C4-2B (cell line): Measurements from ENCODE around the gene MELK.

ENCODE experiments used
- H3K27ac ChIP-seq: fragments of 450-650 bp; 2 replicates; pipeline ENCODE4 v1.5.1; 2017
- ZFX ChIP-seq: fragments of 450-650 bp; IDR thresholded peaks from 2 replicates; pipeline ENCODE4 v1.6.1; 2017
- TF ChIP-seq, protein P1 (sequence below): fragments of 450-650 bp; conservative IDR thresholded peaks from 2 replicates; pipeline ENCODE4 v1.5.1; 2017; ENCODE audit warnings: mild to moderate bottlenecking

MELK gene

GRCh38 chr9:36713515-36714490 lies 141.1 kb downstream of the MELK start:
- TF ChIP-seq, protein P1, sequence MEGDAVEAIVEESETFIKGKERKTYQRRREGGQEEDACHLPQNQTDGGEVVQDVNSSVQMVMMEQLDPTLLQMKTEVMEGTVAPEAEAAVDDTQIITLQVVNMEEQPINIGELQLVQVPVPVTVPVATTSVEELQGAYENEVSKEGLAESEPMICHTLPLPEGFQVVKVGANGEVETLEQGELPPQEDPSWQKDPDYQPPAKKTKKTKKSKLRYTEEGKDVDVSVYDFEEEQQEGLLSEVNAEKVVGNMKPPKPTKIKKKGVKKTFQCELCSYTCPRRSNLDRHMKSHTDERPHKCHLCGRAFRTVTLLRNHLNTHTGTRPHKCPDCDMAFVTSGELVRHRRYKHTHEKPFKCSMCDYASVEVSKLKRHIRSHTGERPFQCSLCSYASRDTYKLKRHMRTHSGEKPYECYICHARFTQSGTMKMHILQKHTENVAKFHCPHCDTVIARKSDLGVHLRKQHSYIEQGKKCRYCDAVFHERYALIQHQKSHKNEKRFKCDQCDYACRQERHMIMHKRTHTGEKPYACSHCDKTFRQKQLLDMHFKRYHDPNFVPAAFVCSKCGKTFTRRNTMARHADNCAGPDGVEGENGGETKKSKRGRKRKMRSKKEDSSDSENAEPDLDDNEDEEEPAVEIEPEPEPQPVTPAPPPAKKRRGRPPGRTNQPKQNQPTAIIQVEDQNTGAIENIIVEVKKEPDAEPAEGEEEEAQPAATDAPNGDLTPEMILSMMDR, result no peak
- no peak for TF ChIP-seq ZFX
- no peak overlapping the region for H3K27ac ChIP-seq

DNA sequence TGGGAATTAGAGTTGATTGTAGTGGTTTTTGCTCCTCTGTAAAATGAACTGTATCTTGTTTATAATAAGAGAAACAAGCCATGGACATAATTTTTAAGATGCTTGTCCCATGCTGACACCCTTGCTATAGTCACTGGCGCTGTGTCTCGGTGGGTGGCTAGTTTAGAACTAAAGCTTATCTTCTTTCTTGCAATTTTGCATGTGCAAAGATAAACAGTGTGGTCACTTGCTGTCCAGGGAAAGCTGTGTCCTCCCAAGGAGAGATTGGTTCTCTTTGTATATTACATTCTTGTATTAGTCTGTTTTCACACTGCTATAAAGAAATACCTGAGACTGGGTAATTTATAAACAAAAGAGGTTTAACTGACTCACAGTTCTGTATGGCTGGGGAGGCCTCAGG lies 143.8 kb downstream of the MELK start:
- H3K27ac ChIP-seq, result no peak overlapping the region
- TF ChIP-seq, protein P1, result no peak
- no peak for TF ChIP-seq ZFX

DNA sequence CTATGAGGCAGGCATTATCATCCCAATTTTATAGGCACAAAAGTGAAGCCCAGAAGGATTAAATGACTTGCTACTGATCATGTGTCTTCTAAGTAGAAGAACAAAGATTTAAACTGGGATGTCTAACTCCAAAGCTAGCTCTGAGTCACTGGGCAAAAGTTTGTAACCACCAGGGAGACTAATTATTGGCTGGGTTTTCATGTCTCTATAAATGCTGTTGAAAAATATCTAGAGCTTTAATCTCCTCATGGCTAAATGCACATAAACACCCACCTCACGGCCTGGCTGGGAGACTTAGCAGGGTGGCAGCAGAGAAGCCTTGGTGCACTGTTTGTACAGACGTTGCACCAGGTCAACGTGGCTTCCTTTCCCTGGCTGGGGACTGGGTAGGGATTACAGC lies 144.6 kb downstream of the MELK start:
- H3K27ac ChIP-seq, result no peak overlapping the region
- TF ChIP-seq, protein P1, result no peak
- no peak for TF ChIP-seq ZFX

DNA sequence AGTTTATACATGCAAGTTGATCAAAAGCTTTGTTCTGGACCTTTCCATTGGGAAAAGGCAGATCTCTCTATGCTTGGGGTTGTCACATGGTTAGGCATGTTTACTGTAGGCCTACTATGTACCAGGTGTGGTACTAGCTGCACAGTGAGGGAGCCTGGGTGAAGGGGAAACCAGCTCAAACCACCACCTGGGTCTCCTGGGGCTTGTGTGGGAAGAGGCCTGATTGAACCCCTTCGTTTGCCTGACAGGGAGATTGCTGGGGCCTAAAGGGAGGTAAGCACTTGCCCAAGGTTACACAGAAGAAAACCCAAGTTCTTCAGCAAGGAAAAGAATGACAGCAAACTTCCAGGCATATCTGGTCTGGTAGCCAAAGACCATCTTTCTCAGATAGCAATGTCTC lies 145.9 kb downstream of the MELK start:
- no peak overlapping the region for H3K27ac ChIP-seq
- TF ChIP-seq ZFX, result no peak
- TF ChIP-seq, protein P1, result no peak

GRCh38 chr9:36720043-36720442 lies 147.3 kb downstream of the MELK start:
- TF ChIP-seq, protein P1, result no peak
- TF ChIP-seq ZFX, result no peak
- no peak overlapping the region for H3K27ac ChIP-seq

DNA sequence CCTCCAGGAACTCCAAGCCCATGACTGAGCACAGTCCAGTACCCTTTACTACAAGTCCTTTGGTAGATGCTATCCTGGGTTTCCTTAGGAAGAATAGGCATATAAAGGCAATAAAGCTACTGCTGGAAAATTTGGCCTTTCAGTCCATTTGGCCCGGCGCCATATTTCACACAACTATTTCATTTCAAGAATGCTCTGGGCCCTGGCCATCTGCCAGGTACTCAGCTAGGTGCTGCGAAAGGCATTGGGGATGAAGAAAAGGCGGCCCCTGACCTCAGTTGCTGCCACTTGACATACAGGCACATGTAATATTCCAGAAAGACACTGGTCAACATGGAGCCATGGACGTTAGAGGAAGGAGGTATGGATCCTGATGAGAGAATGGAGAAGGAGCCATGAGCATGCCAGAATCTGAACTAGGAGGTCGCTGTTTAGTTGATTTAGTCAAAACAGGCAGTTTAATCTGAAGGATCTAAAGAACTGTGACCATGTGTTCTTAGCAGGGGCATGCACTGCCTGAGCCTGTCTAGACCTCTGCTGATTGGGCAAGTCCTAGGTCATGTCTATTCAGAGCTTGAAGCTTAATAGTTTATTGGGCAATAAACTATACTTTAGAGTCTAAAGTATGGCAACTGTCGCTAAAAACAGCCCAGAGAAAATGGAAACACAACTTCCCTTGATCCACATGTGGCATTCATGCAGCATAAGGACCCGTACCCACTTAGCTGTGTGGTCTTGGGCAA lies 149.3 kb downstream of the MELK start:
- no peak for TF ChIP-seq ZFX
- TF ChIP-seq, protein P1, result no peak

More for the DNA sequence above, 149.3 kb downstream of the MELK start:
- H3K27ac ChIP-seq, result no peak overlapping the region
